Measurements from ENCODE around the gene ERBB4.

- no peak for TF ChIP-seq POLR2AphosphoS5 (IDR thresholded peaks at IDR 0.05)
- TF ChIP-seq, protein P1, sequence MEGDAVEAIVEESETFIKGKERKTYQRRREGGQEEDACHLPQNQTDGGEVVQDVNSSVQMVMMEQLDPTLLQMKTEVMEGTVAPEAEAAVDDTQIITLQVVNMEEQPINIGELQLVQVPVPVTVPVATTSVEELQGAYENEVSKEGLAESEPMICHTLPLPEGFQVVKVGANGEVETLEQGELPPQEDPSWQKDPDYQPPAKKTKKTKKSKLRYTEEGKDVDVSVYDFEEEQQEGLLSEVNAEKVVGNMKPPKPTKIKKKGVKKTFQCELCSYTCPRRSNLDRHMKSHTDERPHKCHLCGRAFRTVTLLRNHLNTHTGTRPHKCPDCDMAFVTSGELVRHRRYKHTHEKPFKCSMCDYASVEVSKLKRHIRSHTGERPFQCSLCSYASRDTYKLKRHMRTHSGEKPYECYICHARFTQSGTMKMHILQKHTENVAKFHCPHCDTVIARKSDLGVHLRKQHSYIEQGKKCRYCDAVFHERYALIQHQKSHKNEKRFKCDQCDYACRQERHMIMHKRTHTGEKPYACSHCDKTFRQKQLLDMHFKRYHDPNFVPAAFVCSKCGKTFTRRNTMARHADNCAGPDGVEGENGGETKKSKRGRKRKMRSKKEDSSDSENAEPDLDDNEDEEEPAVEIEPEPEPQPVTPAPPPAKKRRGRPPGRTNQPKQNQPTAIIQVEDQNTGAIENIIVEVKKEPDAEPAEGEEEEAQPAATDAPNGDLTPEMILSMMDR (IDR thresholded peaks at IDR 0.05) = no peak
Observed at GRCh38 chr2:212537726-212538304, 787 bp downstream of the ERBB4 start.
